ENCODE measurements around the gene IMMP2L. TPM values are rescaled to one million over a fixed set of nuclear protein-coding genes. Genes with fewer than 3 reads are reported as not detected.

Gene IMMP2L
- total RNA-seq, 6 experiments from 2014 or later = 14.2 to 25.3 (median 19.7) TPM

GRCh38 chr7:111600091-111600490, 37.8 kb upstream of the IMMP2L start:
- Histone ChIP-seq H3K36me3 (no peaks in the 10 kb centered on the region), H3K4me3 (no peak overlapping the region), H3K4me1 (no peaks in the 10 kb centered on the region), H3K27me3 (no peaks in the 10 kb centered on the region), H3K9me3 (no peaks in the 10 kb centered on the region), H3K27ac (no peak overlapping the region)
- ATAC-seq = no peak
- intact Hi-C loops (cut with DNase I) = no loop called here
- TF ChIP-seq CTCF (IDR thresholded peaks at IDR 0.05) (no peak), POLR2A (IDR thresholded peaks at IDR 0.05) (no peak)
- DNase-seq = no peak
- 94% methylated on average over 1 of the region's 1 CpG for WGBS (ENCODE audit: insufficient coverage, low coverage, low lambda C conversion rate, missing lambda C conversion rate)

- WGBS (ENCODE audit: insufficient coverage, low coverage, low lambda C conversion rate, missing lambda C conversion rate) = 60% methylated on average over 1 of the region's 1 CpG
- H3K27me3 ChIP-seq = no peaks in the 10 kb centered on the region
- H3K27ac ChIP-seq = no peak overlapping the region
- intact Hi-C loops (cut with DNase I) = no loop called here
- peaks cover 0 to 2% (median 0%) of the 10 kb centered on the region in 4 donors for H3K4me1 ChIP-seq
- no peak for ATAC-seq
- TF ChIP-seq CTCF (IDR thresholded peaks at IDR 0.05) (no peak), POLR2A (IDR thresholded peaks at IDR 0.05) (no peak)
- H3K36me3 ChIP-seq = no peaks in the 10 kb centered on the region
- H3K9me3 ChIP-seq = no peaks in the 10 kb centered on the region
- no peak overlapping the region for H3K4me3 ChIP-seq
- DNase-seq = no peak
Observed at GRCh38 chr7:111595780-111596179, 33.5 kb upstream of the IMMP2L start.

GRCh38 chr7:111594602-111595001, 32.3 kb upstream of the IMMP2L start:
- intact Hi-C loops (cut with DNase I) = no loop called here
- WGBS (ENCODE audit: insufficient coverage, low coverage, low lambda C conversion rate, missing lambda C conversion rate) = 46% methylated on average over 2 of the region's 2 CpGs
- H3K27me3 ChIP-seq = no peaks in the 10 kb centered on the region
- H3K4me3 ChIP-seq = no peak overlapping the region
- DNase-seq (no peak), ATAC-seq (no peak)
- no peaks in the 10 kb centered on the region for H3K36me3 ChIP-seq
- no peak overlapping the region for H3K27ac ChIP-seq
- H3K4me1 ChIP-seq = peaks cover 0 to 2% (median 0%) of the 10 kb centered on the region in 4 donors
- H3K9me3 ChIP-seq = no peaks in the 10 kb centered on the region
- TF ChIP-seq CTCF (IDR thresholded peaks at IDR 0.05) (no peak), POLR2A (IDR thresholded peaks at IDR 0.05) (no peak)

- WGBS (ENCODE audit: insufficient coverage, low coverage, low lambda C conversion rate, missing lambda C conversion rate) = 18% methylated on average over 2 of the region's 2 CpGs
- TF ChIP-seq POLR2A (IDR thresholded peaks at IDR 0.05) = no peak
- no peak for TF ChIP-seq CTCF (IDR thresholded peaks at IDR 0.05)
- no peak for DNase-seq
- Histone ChIP-seq H3K27me3 (no peaks in the 10 kb centered on the region), H3K4me3 (no peak overlapping the region), H3K4me1 (peaks cover 0 to 2% (median 0%) of the 10 kb centered on the region in 4 donors), H3K9me3 (no peaks in the 10 kb centered on the region), H3K36me3 (no peaks in the 10 kb centered on the region), H3K27ac (no peak overlapping the region)
- no peak for ATAC-seq
- intact Hi-C loops (cut with DNase I) = no loop called here
Observed at GRCh38 chr7:111593343-111593742, 31.1 kb upstream of the IMMP2L start.

GRCh38 chr7:111588065-111588433, 25.8 kb upstream of the IMMP2L start:
- Histone ChIP-seq H3K27me3 (no peaks in the 10 kb centered on the region), H3K4me3 (no peak overlapping the region), H3K9me3 (no peaks in the 10 kb centered on the region), H3K4me1 (no peaks in the 10 kb centered on the region), H3K27ac (no peak overlapping the region), H3K36me3 (no peaks in the 10 kb centered on the region)
- TF ChIP-seq POLR2A (IDR thresholded peaks at IDR 0.05) = no peak
- TF ChIP-seq CTCF (IDR thresholded peaks at IDR 0.05) = no peak
- DNase-seq (no peak), ATAC-seq (no peak)
- WGBS (ENCODE audit: insufficient coverage, low coverage, low lambda C conversion rate, missing lambda C conversion rate) = 86% methylated on average over 3 of the region's 3 CpGs
- intact Hi-C loops (cut with DNase I) = no loop called here

All from right lobe of liver (tissue), 6 donors.